ENCODE data around the gene TNNT2. TPM values are rescaled to one million over a fixed set of nuclear protein-coding genes. Genes with fewer than 3 reads are reported as not detected.

Gene TNNT2
- total and polyA plus RNA-seq, 2 of the 8 experiments (the other 6 are each of a cell fraction or from before 2014, with no cell fraction given) = 3.1 to 21.0 TPM

- TF ChIP-seq, protein P1, sequence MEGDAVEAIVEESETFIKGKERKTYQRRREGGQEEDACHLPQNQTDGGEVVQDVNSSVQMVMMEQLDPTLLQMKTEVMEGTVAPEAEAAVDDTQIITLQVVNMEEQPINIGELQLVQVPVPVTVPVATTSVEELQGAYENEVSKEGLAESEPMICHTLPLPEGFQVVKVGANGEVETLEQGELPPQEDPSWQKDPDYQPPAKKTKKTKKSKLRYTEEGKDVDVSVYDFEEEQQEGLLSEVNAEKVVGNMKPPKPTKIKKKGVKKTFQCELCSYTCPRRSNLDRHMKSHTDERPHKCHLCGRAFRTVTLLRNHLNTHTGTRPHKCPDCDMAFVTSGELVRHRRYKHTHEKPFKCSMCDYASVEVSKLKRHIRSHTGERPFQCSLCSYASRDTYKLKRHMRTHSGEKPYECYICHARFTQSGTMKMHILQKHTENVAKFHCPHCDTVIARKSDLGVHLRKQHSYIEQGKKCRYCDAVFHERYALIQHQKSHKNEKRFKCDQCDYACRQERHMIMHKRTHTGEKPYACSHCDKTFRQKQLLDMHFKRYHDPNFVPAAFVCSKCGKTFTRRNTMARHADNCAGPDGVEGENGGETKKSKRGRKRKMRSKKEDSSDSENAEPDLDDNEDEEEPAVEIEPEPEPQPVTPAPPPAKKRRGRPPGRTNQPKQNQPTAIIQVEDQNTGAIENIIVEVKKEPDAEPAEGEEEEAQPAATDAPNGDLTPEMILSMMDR (IDR thresholded peaks at IDR 0.05; ENCODE audit: control extremely low read depth in 1 of 3, insufficient read depth in 1 of 3, low read depth in 1 of 3, low read length in 3 of 3) = no peak
- TF ChIP-seq RAD21 (IDR thresholded peaks at IDR 0.05 in 1 of 2, conservative IDR thresholded peaks at IDR 0.05 in 1 of 2; ENCODE audit: low read depth in 2 of 2, low read length in 2 of 2) = no peak
Measured at GRCh38 chr1:201374364-201374763, 3.1 kb downstream of the TNNT2 start (continued).

Measured in H1 (cell line).